ENCODE results near the gene COX8C.

DNA sequence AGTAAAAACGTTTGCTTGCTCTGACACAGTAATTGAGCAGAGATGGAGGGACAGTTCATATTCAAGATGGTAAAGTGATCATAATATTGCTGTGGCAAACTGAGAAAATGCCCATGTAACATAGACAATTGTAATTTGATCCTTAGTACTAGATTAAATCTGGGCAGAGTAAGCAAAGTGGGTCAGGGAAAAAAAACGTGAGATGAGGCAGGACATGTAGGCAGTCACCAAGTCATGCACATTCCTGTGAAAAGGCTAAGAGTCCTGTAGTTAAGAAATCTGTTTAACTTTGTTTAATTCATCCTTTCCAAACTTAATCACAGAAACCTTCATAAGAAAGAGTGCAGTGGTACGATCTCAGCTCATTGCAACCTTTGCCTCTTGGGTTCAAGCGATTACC, 30.3 kb upstream of the COX8C start:
- TF ChIP-seq CTCF (IDR thresholded peaks at IDR 0.05) (no peak), POLR2A (IDR thresholded peaks at IDR 0.05) (no peak), POLR2AphosphoS5 (IDR thresholded peaks at IDR 0.05) (no peak)

All from suprapubic skin (tissue), 4 donors.